HFFc6 (cell line): Measurements from ENCODE around the gene SAMD11. TPM values are rescaled to one million over a fixed set of nuclear protein-coding genes. Genes with fewer than 3 reads are reported as not detected.
A peak's percentile ranks its signal among the peaks of the same experiment; 100 is the strongest.

Experiments used
- DNase-seq: peaks from one replicate; pipeline ENCODE4 v3.0.0-alpha.2; 2018
- H3K27ac Mint-ChIP-seq: 2 replicates; pipeline ENCODE4 v1.8.0; 2020; ENCODE audit warnings: mild to moderate bottlenecking, mixed read lengths
- H3K27me3 Mint-ChIP-seq: 2 replicates; pipeline ENCODE4 v1.8.0; 2021; ENCODE audit warnings: mild to moderate bottlenecking, moderate library complexity, mixed read lengths; ENCODE audit not compliant: insufficient read depth
- H3K36me3 Mint-ChIP-seq: 2 replicates; pipeline ENCODE4 v1.8.0; 2021; ENCODE audit warnings: low read depth, mixed read lengths
- H3K4me1 Mint-ChIP-seq: 2 replicates; pipeline ENCODE4 v1.8.0; 2020; ENCODE audit warnings: low read depth, mixed read lengths
- H3K4me3 Mint-ChIP-seq: 2 replicates; pipeline ENCODE4 v1.8.0; 2020; ENCODE audit warnings: mild to moderate bottlenecking, moderate library complexity, mixed read lengths
- H3K9me3 Mint-ChIP-seq: 2 replicates; pipeline ENCODE4 v1.8.0; 2020; ENCODE audit warnings: mild to moderate bottlenecking, mixed read lengths
- CTCF ChIP-seq: fragments of 200-600 bp; sonication (generic); IDR thresholded peaks from 2 replicates; pipeline ENCODE4 v1.5.0; 2021; ENCODE audit warnings: antibody characterized with exemption, mild to moderate bottlenecking
- total RNA-seq, 6 experiments: library from RNA; stranded (reverse); fragmentation: NEBNext Ultra II Directional; extraction: Animal tissue kit (Norgen Biotek cat#: 25700); gene quantifications; 2 replicates in 1 of 6; 3 replicates in 5 of 6; pipeline ENCODE4 v1.2.3, GENCODE V29; 2021

Gene SAMD11
- total RNA-seq, 6 experiments from 2014 or later = 20.6 to 29.3 (median 27.5) TPM

DNA sequence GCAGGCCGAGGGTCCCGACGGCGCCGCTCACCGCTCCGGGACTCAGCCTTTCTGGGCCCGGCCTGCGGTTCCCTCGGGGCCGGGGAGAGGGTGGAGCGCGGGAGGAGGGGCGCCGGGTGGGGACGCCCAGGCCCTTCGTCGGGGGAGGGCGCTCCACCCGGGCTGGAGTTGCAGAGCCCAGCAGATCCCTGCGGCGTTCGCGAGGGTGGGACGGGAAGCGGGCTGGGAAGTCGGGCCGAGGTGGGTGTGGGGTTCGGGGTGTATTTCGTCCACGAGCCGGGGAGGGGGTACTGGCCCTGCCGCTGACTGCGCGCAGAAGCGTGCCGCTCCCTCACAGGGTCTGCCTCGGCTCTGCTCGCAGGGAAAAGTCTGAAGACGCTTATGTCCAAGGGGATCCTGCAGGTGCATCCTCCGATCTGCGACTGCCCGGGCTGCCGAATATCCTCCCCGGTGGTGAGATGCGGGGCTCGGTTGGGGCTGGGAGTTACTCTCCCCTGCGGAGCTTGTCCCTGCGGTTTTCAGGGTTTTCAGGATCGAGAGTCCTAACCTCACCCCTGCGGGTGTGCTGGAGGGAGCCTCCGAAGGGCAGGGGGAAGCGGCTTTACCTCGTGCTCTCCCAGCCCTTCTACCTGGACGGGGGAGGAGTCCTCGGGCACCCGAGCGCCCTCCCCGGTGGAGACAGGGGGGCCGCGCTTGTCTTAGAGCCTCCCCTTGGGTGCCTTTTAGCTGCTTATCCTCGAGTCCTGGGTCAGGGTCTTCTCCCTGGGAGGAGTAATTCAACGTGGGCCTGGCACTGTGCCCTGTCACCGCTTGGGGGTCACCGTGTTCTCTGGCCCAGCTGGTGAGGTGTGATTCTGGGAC is 2.1 kb downstream of the SAMD11 start:
- Mint-ChIP-seq H3K27ac (no peak overlapping the region), H3K4me3 (peak overlapping the region; percentile 76), H3K4me1 (peaks cover 14% of the 10 kb centered on the region), H3K36me3 (peaks cover 4% of the 10 kb centered on the region; the same call in 1 of the 2 replicates), H3K9me3 (no peaks in the 10 kb centered on the region), H3K27me3 (no peaks in the 10 kb centered on the region)
- no peak; the same call in 1 of the 2 replicates for TF ChIP-seq CTCF
- peak; percentile 31 for DNase-seq

DNA sequence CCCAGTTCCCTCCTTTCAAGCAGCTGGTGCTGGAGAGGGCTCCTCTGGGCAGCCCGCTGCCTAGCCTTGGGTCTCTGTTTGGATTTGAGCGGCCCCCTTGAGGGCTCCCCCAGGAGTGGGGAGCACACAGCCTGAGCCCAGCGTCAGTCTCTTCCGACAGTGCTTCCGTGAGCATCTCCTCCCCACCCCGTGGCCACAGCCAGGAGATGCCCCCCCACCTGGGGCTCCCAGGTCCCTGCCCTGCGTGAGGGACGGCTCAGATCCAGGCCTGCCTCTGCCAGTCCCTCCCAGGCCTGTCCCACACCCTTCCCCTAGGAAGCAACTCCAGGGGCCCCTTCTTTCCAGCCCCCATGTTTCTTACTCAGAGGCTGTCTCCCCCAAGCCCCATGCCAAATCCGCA is 3.5 kb downstream of the SAMD11 start:
- no peak for TF ChIP-seq CTCF

DNA sequence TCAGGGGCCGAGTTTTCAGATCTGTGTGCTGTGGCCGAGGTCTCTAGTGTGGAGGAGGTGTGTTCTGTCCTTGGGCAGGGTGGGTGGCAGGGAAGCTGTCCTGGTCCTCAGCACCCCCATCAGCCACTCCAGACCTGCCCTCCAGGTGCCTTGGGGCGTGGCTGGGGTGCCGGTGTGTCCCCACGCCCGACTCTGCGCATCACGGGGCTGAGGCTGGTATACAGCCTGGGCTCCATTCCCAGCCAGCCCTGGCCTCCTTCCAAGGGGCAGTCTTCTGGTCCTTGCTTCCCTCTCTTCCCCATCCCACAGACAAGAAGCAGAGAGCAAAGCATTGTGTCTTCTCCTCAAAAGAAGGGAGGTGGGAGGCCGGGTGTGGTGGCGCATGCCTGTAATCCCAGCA is 4.0 kb downstream of the SAMD11 start:
- TF ChIP-seq CTCF = no peak
- 0 out of 2 replicates have a peak, but pooled peaks cover 4% of the 10 kb centered on the region for H3K4me1 Mint-ChIP-seq
- no peak overlapping the region for H3K27ac Mint-ChIP-seq
- H3K27me3 Mint-ChIP-seq = no peaks in the 10 kb centered on the region
- H3K4me3 Mint-ChIP-seq = no peak overlapping the region
- DNase-seq = no peak
- H3K36me3 Mint-ChIP-seq = no peaks in the 10 kb centered on the region
- no peaks in the 10 kb centered on the region for H3K9me3 Mint-ChIP-seq

More for the DNA sequence above, 3.5 kb downstream of the SAMD11 start:
- no peaks in the 10 kb centered on the region for H3K36me3 Mint-ChIP-seq
- H3K4me1 Mint-ChIP-seq = 0 out of 2 replicates have a peak, but pooled peaks cover 4% of the 10 kb centered on the region
- no peak for DNase-seq
- H3K27ac Mint-ChIP-seq = no peak overlapping the region
- no peaks in the 10 kb centered on the region for H3K27me3 Mint-ChIP-seq
- no peaks in the 10 kb centered on the region for H3K9me3 Mint-ChIP-seq
- no peak overlapping the region for H3K4me3 Mint-ChIP-seq

- no peak overlapping the region for H3K4me3 Mint-ChIP-seq
- no peaks in the 10 kb centered on the region for H3K4me1 Mint-ChIP-seq
- H3K36me3 Mint-ChIP-seq = no peaks in the 10 kb centered on the region
- H3K9me3 Mint-ChIP-seq = no peaks in the 10 kb centered on the region
- no peak overlapping the region for H3K27ac Mint-ChIP-seq
- no peaks in the 10 kb centered on the region for H3K27me3 Mint-ChIP-seq
- TF ChIP-seq CTCF = no peak
- DNase-seq = no peak
These were observed 5.3 kb downstream of the SAMD11 start for GRCh38 chr1:928825-929661.

DNA sequence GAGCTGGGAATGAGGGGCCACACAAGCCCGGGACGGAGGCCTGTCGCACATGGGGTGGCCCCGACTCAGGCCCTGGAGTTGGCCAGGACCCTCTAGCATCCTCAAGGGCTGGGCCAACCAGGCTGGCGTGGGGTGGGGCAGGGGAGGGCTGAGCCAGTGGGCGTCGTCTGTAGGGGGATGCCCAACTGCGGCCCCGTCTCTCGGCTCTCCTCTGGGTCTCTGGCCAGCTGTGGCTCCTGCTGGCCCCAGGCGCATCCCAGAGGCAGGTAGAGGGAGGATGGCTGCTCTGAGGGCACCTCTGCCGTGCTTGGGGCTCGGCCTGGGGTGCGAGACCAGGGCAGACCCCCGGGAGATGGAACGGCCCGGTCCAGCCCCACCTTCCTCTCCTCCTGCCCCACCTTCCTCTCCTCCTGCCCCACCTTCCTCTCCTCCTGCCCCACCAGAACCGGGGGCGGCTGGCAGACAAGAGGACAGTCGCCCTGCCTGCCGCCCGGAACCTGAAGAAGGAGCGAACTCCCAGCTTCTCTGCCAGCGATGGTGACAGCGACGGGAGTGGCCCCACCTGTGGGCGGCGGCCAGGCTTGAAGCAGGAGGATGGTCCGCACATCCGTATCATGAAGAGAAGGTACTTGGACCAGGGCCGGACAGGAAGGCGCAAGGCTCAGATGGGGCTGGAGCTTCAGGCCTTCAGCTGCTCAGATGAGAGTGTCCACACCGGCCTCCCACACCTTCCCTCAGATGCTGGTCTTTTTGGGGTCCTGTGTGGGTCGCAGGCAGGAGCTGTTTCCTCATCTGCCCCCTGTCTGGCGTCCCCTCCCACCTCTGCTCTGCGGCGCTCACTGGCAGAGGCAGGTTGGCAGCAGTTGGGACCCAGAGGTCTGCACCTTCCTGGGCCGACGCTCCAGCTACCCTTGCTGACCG is 6.2 kb downstream of the SAMD11 start:
- no peaks in the 10 kb centered on the region for H3K27me3 Mint-ChIP-seq
- no peak for DNase-seq
- no peaks in the 10 kb centered on the region for H3K36me3 Mint-ChIP-seq
- no peaks in the 10 kb centered on the region for H3K9me3 Mint-ChIP-seq
- no peak overlapping the region for H3K4me3 Mint-ChIP-seq
- TF ChIP-seq CTCF = no peak
- H3K27ac Mint-ChIP-seq = no peak overlapping the region
- H3K4me1 Mint-ChIP-seq = no peaks in the 10 kb centered on the region
